HG02588 (cell line): ENCODE measurements around the gene UBAP2L.

Experiments
- ATAC-seq: cut with Tn5 transposase; IDR thresholded peaks from one replicate; pipeline ENCODE4 v1.9.1; 2021; ENCODE audit warnings: mild to moderate bottlenecking, moderate library complexity; ENCODE audit not compliant: unreplicated experiment

Gene UBAP2L, protein sequence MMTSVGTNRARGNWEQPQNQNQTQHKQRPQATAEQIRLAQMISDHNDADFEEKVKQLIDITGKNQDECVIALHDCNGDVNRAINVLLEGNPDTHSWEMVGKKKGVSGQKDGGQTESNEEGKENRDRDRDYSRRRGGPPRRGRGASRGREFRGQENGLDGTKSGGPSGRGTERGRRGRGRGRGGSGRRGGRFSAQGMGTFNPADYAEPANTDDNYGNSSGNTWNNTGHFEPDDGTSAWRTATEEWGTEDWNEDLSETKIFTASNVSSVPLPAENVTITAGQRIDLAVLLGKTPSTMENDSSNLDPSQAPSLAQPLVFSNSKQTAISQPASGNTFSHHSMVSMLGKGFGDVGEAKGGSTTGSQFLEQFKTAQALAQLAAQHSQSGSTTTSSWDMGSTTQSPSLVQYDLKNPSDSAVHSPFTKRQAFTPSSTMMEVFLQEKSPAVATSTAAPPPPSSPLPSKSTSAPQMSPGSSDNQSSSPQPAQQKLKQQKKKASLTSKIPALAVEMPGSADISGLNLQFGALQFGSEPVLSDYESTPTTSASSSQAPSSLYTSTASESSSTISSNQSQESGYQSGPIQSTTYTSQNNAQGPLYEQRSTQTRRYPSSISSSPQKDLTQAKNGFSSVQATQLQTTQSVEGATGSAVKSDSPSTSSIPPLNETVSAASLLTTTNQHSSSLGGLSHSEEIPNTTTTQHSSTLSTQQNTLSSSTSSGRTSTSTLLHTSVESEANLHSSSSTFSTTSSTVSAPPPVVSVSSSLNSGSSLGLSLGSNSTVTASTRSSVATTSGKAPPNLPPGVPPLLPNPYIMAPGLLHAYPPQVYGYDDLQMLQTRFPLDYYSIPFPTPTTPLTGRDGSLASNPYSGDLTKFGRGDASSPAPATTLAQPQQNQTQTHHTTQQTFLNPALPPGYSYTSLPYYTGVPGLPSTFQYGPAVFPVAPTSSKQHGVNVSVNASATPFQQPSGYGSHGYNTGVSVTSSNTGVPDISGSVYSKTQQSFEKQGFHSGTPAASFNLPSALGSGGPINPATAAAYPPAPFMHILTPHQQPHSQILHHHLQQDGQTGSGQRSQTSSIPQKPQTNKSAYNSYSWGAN

GRCh38 chr1:154220071-154220969 lies at the start of gene UBAP2L:
UBAP2L (plus strand) TSS chr1:154220955; CDS start chr1:154225124, 4,169 bp downstream.
- peak; percentile 90 for ATAC-seq

DNA sequence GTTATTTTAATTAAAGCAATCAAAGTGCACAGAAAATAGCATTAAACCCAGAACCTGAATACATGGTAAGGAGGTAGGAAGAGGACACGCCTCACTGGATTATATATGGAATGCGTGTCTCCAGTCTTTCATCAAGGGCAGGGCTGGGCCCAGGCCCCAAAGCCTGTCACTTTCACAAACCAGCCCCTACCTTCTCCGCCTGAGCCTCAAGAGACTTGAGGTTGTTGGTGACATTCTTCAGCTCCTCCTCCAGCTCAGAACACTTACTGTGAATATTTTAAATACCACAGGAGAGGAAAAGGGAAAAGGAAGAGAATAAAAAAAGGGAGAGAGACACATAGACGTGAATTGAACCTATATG lies 49.6 kb upstream of the UBAP2L start:
- no peak for ATAC-seq

GRCh38 chr1:154171880-154172279 lies 48.9 kb upstream of the UBAP2L start:
- ATAC-seq = no peak

DNA sequence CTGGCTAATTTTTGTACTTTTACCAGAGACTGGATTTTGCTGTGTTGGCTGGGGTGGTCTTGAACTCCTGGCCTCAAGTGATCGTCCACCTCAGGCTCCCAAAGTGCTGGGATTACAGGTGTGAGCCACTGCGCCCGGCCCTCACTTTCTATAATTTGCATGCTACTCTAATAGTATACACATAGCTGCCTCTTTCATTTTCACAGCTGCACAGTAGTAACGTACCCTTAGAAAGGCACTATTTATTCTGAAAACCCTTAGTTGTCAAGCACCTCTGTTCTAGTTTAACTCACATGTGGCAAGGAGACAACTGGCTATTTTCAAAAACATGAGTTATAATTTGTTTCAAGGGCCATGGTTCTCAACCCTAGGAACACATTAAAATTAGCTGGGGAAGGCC lies 46.1 kb upstream of the UBAP2L start:
- ATAC-seq = no peak

DNA sequence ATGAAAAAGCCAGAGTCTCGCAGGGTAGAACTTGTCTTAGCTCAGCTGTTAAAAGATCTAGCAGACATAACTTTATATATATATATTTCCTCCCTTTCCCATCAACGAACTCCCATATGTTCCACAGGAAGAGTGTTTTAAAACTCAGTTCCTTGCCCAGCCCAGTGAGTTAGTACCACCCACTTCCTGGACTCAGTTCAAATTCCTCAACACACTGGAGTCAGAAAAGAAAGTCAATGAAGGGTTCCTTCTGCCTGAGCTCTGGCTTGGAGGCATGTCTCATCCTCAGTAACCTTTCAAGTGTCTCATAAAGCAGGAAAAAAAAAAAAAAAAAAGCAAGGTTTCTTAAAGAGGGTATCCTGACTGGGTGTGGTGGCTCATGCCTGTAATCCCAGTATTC lies 44.4 kb upstream of the UBAP2L start:
- no peak for ATAC-seq

DNA sequence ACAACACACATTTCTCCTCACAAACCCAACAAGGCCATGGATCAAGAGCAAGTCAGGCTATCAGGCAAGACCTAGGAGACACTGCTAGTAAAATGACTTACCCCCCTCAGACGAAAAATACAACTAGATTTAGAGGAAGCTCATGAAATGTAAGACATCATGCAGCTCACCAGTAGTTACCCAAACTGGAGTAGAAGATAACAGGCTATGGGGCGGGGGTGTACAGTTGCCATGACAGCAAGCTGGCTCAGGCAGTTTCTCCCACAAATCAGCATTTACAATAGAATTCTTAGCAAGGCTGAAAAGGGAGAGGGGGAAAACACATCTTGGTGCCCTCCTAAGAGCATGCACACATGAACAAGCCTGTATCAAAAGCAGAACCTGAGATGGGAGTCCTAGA lies 42.7 kb upstream of the UBAP2L start:
- no peak for ATAC-seq

DNA sequence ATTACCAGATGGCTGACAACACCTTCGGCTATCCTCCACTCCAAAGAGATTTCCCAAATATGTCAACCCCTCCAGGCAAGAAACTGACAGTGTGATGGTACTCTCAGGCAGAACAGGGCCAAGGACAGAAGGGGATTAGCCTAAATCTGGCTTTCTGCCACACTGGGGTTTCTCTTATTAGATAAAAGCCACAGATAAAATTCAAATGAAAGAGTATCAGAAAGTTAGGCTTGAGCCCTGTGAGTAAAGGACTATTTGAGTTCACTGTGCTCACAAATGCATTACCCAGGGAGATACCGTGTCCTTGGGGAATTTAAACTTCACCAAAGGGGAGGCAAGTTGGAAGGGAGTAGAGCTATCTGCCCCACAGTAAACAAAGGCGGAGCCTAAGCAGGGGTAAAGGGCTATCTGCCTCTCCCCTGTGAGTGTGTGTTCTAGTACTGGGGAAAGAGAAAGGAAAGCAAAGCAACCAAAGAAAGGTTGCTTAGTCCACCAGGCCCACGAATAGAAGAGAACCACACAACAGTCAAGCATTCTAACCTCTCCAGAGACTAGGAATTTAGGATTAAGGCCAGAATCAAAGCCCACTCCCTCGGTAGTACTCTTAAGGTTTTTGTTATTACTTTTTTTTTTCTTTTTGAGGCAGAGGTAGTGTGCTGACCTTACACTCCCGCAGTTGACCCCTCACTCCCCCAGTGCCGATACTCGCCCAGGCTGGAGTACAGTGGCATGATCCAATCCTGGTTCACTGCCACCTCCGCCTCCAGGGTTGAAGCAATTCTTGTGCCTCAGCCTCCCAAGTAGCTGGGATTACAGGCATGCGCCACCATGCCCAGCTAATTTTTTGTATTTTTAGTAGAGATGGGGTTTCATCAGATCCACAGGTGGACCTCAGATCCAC lies 41.6 kb upstream of the UBAP2L start:
- no peak for ATAC-seq

DNA sequence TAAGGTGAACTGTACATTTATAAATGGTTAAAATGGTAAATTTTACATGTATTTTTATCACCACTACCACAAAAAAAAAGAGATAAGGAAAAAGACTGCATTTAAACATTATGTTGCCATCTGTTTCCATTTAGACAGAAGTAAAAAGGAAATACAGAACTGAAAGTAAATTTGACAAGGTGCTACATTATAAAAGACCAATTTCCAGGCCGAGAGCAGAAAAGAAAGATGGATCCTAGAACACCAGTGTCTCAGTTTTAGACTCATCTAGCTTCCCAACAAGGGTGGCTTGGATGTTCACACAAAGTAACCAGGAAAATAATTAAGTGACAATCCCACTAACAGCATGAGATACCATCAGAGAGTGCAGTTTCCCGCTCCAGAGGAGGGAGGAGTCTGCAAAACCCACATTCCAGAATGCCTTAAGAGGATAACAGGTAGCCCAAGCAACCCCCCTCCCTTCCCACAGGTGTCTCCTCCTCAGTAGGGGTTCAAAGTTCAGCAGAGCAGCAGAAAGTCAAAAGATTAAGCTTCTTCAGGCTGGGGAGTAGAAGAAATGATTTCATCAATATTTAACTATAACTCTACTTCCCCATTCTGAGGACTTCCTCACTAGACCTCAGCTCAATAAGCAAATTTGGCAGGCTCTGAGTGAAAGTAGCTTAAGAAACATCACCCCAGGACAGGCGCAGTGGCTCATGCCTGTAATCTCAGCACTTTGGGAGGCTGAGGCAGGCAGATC lies 40.6 kb upstream of the UBAP2L start:
- no peak for ATAC-seq

- no peak for ATAC-seq
Measured at GRCh38 chr1:154181944-154182343, 38.8 kb upstream of the UBAP2L start.

DNA sequence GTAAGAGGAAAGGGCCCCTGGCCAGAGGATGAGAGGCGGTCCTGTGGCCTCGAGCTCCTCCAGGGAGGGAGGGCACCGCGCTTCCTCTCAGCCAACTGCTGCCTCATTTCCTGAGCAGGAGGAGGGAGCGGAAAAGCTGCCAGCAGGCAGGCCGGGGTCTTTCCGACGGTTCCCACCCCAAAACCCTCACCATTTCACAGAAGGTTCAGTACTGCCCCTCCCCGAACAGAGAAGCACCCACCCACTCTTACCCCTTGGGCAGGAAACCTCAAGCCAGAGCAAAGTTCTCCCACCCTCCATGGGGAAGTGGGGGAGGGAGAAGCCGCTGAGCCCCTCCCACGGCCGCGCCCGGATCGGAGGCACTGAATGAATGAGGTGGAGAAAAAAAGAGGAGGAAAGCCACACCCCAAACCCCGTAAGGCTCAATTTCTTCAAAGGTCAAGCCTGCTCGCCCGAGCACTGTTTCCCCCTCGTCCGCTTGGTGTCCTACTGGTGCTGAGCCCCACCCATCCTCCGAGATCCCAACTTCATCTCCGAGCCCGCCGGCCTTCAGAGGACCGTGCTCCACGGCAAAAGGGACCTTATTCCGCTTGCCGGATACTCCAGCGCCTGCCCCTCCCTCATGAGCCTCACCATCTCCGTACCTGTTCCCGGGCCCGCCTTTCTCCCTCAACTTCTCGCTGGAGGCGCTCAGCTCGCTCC lies 38.3 kb upstream of the UBAP2L start:
- peak; percentile 48 for ATAC-seq

- ATAC-seq = peak; percentile 81
Measured at GRCh38 chr1:154183046-154183915, 37.5 kb upstream of the UBAP2L start.

DNA sequence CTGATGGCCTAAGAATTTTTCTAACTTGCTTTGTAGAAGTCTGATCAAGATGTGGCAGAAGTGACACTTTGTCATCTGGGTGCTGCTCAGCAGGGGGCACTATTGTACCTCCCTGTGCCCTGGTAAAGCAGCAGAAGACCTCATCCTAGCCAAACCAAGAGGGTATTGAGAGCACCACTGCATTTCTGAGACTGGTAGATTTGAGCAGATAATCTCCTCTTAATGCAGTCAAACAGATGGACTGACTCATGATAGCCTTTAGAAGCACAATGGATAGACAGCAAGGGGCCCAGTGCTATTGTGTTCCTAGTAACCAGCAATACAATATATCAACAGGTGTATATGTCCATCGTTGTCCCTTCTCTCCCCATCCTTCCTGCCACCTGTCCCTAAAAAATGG lies 34.6 kb upstream of the UBAP2L start:
- no peak for ATAC-seq

GRCh38 chr1:154186852-154187501 lies 33.8 kb upstream of the UBAP2L start:
- no peak for ATAC-seq

DNA sequence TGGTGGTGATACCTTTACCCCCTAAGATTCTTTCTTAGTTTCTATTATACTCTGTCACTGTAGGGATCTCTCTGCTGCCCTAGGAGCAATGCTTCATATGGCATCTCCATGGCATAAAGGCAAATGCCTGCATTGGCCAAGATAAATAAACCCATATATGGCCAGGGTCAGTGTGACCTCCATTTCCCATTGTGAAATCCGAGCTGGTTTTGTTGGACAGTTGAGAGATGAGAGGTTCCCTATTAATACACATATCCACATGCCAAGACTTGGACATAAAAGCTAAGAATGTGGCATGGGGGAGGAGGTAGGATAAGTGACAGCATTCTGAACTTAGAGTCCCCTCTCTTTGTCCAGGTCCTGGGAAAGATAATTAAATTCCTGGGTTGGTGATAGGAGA lies 30.2 kb upstream of the UBAP2L start:
- no peak for ATAC-seq

DNA sequence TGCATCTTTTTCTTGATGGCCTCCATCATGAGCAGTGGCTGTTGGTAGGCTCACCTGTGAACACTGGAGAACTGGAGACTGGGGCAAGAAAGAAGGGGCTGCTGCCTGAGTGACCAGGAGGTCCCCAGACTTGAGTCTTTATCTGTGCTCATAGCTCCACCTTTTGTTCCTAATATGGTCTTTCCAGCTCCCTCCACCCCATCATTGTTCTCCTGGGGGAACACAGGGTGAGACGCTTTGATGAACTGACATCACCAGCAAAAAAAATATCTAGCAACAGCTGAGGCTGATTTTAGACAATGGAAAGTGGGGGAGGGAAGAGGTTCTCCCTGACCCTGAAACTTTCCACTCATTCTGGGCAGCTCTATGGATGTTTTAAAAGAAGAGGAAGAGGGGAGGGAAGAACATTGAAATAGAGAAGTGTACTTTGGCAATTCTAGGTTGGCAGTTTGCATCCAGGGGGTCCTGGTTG lies 28.7 kb upstream of the UBAP2L start, which contains the start of gene TPM3:
TPM3 (minus strand) TSS at position 111 of the 472 bp plus-strand sequence; CDS start at position 29, 82 bp downstream.
- ATAC-seq = no peak

GRCh38 chr1:154192476-154192875 lies 28.3 kb upstream of the UBAP2L start:
- no peak for ATAC-seq

DNA sequence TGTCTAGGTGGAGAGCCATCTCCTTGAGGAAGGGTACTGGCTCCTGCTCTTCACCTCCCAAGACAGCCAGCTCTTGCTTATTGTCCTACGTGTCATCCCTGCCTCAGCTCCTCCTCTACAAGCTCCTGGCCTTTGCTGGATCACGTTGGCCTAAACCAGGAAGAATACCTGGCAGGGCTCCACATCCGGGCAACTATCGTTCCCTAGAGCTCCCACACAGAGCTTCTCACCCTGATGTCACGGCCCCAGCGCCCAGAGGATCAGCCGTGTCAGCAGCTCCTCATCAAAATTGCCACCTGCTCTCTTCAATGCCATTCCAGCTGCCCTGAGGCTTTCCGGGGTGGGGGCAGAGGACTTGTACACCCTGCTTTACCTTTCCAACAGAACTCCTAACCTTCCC lies 26.9 kb upstream of the UBAP2L start:
- ATAC-seq = no peak
